K562 (cell line): Measurements from ENCODE around the gene OBSL1. TPM values are rescaled to one million over a fixed set of nuclear protein-coding genes. Genes with fewer than 3 reads are reported as not detected.

ENCODE experiments used
- CBX5 ChIP-seq: IDR thresholded peaks from 2 replicates; pipeline ENCODE4 v1.6.1; 2014; ENCODE audit warnings: low read depth, borderline replicate concordance
- ESRRB ChIP-seq: fragments of 250-450 bp; sonication (Bioruptor Pico); IDR thresholded peaks from 2 replicates; pipeline ENCODE4 v1.5.0; 2020; ENCODE audit warnings: mild to moderate bottlenecking, moderate library complexity, borderline replicate concordance
- FOSL1 ChIP-seq: fragments of 200-800 bp; sonication (Bioruptor generic); conservative IDR thresholded peaks from 2 replicates; pipeline ENCODE4 v1.6.1; 2016; ENCODE audit warnings: missing genetic modification characterization, missing compliant biosample characterization
- GATA2 ChIP-seq: sonication (generic); formaldehyde crosslinking; IDR thresholded peaks from 2 replicates; pipeline ENCODE4 v1.4.0; 2020; ENCODE audit warnings: mild to moderate bottlenecking, missing genetic modification reagents
- GTF2F1 ChIP-seq: IDR thresholded peaks from 2 replicates; pipeline ENCODE4 v1.6.1; 2011; ENCODE audit warnings: low read depth, low read length, improper control_type of control experiment
- HNRNPL ChIP-seq: fragments of 200-400 bp; formaldehyde crosslinking; IDR thresholded peaks from 2 replicates; pipeline ENCODE4 v1.6.1; 2017; ENCODE audit warnings: low read depth, mild to moderate bottlenecking, low read length
- KLF16 ChIP-seq: IDR thresholded peaks from 2 replicates; pipeline ENCODE4 v1.6.1; 2016; ENCODE audit warnings: antibody characterized with exemption
- LCOR ChIP-seq: sonication (generic); formaldehyde crosslinking; IDR thresholded peaks from 2 replicates; pipeline ENCODE4 v1.8.0; 2022; ENCODE audit warnings: mild to moderate bottlenecking, missing genetic modification reagents
- RCOR1 ChIP-seq, 2 experiments: IDR thresholded peaks; 2 replicates each; pipeline ENCODE4 v1.6.1; 2012; ENCODE audit warnings: low read depth in 2 of 2, low read length in 2 of 2, borderline replicate concordance in 1 of 2, improper control_type of control experiment in 1 of 2
- SMAD1 ChIP-seq: fragments of 150-350 bp; IDR thresholded peaks from 2 replicates; pipeline ENCODE4 v1.6.1; 2014; ENCODE audit warnings: low read length, low read depth; ENCODE audit not compliant: partially characterized antibody
- SMARCA4 ChIP-seq: fragments of 450-650 bp; IDR thresholded peaks from 2 replicates; pipeline ENCODE4 v1.6.1; 2016
- TAL1 ChIP-seq: fragments of 450-650 bp; IDR thresholded peaks from 2 replicates; pipeline ENCODE4 v1.6.1; 2016; ENCODE audit warnings: mild to moderate bottlenecking
- TOE1 ChIP-seq, 2 experiments: fragments of 450-650 bp in 1 of 2; sonication (generic) in 1 of 2; formaldehyde crosslinking in 1 of 2; IDR thresholded peaks; 2 replicates each; pipeline versions ENCODE4 v1.7.1 to v1.8.0; 2016 to 2022; ENCODE audit warnings: borderline replicate concordance in 2 of 2, mild to moderate bottlenecking in 2 of 2, antibody characterized with exemption in 1 of 2, inconsistent platforms in 1 of 2, low read depth in 1 of 2, missing genetic modification reagents in 1 of 2, moderate library complexity in 1 of 2
- ZNF766 ChIP-seq: fragments of 200-800 bp; sonication (Bioruptor generic); conservative IDR thresholded peaks from 2 replicates; pipeline ENCODE4 v1.6.1; 2016; ENCODE audit warnings: missing genetic modification characterization, missing compliant biosample characterization
- ZSCAN29 ChIP-seq: fragments of 450-650 bp; IDR thresholded peaks from 2 replicates; pipeline ENCODE4 v1.6.1; 2017
- polyA plus RNA-seq, 8 experiments: library from polyadenylated mRNA; depleted of rRNA in 4 of 8; stranded (reverse) in 5 of 8; unstranded in 3 of 8; fragments of >200 nt; fragmentation: Nextera tagmentation in 2 of 8; fragmentation: Illumina TruSeq in 1 of 8; extraction: Ambion mirVana in 2 of 8; extraction: Trizol in 1 of 8; gene quantifications; 2 replicates each; pipeline versions ENCODE4 v1.2.1 to v1.2.3, GENCODE V29; 2011 to 2014; ENCODE audit warnings: inconsistent platforms in 1 of 8, missing spikeins in 1 of 8
- total RNA-seq, 7 experiments: library from RNA; depleted of rRNA in 6 of 7; stranded (reverse); fragments of >200 nt in 6 of 7; fragmentation: Illumina TruSeq in 2 of 7; extraction: Trizol in 2 of 7; gene quantifications; 2 replicates each; pipeline versions ENCODE4 v1.2.1 to v1.2.3, GENCODE V29; 2011 to 2021; ENCODE audit warnings: low replicate concordance in 1 of 7
- TF ChIP-seq, protein P1 (sequence below), 3 experiments: IDR thresholded peaks in 2 of 3; conservative IDR thresholded peaks in 1 of 3; 2 replicates each; pipeline ENCODE4 v1.5.1; 2011 to 2012; ENCODE audit warnings: low read length in 3 of 3, mild to moderate bottlenecking in 3 of 3, control low read depth in 2 of 3, improper control_type of control experiment in 1 of 3, inconsistent platforms in 1 of 3, low read depth in 1 of 3, mixed read lengths in 1 of 3, moderate library complexity in 1 of 3; ENCODE audit not compliant: insufficient read depth in 2 of 3
- TF ChIP-seq, protein P2 (sequence below), 2 experiments: fragments of 450-650 bp; formaldehyde crosslinking in 1 of 2; IDR thresholded peaks; 2 replicates each; pipeline versions ENCODE4 v1.4.0 to v1.6.1; 2014 to 2020; ENCODE audit warnings: mild to moderate bottlenecking in 2 of 2, borderline replicate concordance in 1 of 2, low read depth in 1 of 2

Gene OBSL1
- total and polyA plus RNA-seq, 9 of the 15 experiments (the other 6 are each of a cell fraction or from before 2014, with no cell fraction given), result 1.2 to 26.6 (median 8.6) TPM

DNA sequence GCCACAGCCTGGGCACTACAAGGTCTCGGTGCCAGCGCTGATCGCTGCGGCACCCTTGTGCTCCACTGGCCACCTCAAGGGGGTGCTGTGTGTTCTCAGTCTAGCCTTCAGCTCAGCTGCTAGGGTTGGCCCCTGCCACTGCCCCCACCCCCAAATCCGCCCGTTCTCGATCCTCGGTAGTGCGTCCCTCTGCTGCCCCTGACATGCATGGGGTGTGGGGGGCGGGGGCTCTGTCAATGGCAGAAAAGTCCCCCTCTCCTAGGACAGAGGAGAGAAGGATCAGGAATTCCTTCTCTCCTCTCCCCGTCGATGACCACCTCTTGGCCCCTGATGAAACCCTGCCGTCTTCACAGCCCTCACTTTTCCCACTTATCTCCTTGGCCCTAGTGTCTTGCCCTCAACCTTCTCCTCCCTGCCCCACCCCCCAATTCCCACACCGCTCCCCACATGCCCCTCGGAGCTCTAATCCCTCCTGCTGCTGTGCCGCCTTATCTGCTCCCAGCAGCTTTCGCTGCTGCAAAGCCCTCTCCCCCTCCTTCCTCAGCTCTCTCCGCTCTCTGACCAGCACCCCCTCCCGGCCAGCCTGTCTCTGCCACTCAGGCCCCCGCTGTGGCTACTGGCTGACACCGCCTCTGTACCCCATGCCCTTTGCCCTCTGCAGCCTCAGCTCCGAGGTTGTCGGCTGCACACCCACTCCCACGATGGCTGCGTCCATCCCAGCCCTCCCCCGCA is 61.4 kb downstream of the OBSL1 start (continued):
- TF ChIP-seq, protein P1, sequence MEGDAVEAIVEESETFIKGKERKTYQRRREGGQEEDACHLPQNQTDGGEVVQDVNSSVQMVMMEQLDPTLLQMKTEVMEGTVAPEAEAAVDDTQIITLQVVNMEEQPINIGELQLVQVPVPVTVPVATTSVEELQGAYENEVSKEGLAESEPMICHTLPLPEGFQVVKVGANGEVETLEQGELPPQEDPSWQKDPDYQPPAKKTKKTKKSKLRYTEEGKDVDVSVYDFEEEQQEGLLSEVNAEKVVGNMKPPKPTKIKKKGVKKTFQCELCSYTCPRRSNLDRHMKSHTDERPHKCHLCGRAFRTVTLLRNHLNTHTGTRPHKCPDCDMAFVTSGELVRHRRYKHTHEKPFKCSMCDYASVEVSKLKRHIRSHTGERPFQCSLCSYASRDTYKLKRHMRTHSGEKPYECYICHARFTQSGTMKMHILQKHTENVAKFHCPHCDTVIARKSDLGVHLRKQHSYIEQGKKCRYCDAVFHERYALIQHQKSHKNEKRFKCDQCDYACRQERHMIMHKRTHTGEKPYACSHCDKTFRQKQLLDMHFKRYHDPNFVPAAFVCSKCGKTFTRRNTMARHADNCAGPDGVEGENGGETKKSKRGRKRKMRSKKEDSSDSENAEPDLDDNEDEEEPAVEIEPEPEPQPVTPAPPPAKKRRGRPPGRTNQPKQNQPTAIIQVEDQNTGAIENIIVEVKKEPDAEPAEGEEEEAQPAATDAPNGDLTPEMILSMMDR (IDR thresholded peaks at IDR 0.05 in 2 of 3, conservative IDR thresholded peaks at IDR 0.05 in 1 of 3; ENCODE audit: insufficient read depth in 2 of 3, low read depth in 1 of 3, low read length in 3 of 3), result peak; percentile 65 to 73 (median 66)
- TF ChIP-seq SMAD1 (peak; percentile 65), RCOR1 (IDR thresholded peaks at IDR 0.05; ENCODE audit: borderline replicate concordance in 1 of 2, low read depth in 2 of 2, low read length in 2 of 2) (peak; percentile 39 to 92; a peak in 3 of 4 replicates), LCOR (peak; percentile 88), GATA2 (CRISPR knock-in tag) (peak; percentile 91), KLF16 (peak; percentile 94), TAL1 (peak; percentile 97), ZNF766 (peak; percentile 63), ZSCAN29 (0 out of 2 replicates have a peak, but pooled peaks have one; percentile 33), GTF2F1 (0 out of 2 replicates have a peak, but pooled peaks have one; percentile 22), FOSL1 (tag) (peak; percentile 49; the same call in 1 of the 2 replicates), HNRNPL (peak; percentile 60; the same call in 1 of the 2 replicates), SMARCA4 (peak; percentile 96), ESRRB (CRISPR knock-in tag) (no peak), CBX5 (peak; percentile 42; the same call in 1 of the 2 replicates), TOE1 (IDR thresholded peaks at IDR 0.05; ENCODE audit: borderline replicate concordance) (peak; percentile 77), TOE1 (CRISPR knock-in tag; IDR thresholded peaks at IDR 0.05; ENCODE audit: borderline replicate concordance, low read depth) (no peak)
- TF ChIP-seq, protein P2, sequence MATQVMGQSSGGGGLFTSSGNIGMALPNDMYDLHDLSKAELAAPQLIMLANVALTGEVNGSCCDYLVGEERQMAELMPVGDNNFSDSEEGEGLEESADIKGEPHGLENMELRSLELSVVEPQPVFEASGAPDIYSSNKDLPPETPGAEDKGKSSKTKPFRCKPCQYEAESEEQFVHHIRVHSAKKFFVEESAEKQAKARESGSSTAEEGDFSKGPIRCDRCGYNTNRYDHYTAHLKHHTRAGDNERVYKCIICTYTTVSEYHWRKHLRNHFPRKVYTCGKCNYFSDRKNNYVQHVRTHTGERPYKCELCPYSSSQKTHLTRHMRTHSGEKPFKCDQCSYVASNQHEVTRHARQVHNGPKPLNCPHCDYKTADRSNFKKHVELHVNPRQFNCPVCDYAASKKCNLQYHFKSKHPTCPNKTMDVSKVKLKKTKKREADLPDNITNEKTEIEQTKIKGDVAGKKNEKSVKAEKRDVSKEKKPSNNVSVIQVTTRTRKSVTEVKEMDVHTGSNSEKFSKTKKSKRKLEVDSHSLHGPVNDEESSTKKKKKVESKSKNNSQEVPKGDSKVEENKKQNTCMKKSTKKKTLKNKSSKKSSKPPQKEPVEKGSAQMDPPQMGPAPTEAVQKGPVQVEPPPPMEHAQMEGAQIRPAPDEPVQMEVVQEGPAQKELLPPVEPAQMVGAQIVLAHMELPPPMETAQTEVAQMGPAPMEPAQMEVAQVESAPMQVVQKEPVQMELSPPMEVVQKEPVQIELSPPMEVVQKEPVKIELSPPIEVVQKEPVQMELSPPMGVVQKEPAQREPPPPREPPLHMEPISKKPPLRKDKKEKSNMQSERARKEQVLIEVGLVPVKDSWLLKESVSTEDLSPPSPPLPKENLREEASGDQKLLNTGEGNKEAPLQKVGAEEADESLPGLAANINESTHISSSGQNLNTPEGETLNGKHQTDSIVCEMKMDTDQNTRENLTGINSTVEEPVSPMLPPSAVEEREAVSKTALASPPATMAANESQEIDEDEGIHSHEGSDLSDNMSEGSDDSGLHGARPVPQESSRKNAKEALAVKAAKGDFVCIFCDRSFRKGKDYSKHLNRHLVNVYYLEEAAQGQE (IDR thresholded peaks at IDR 0.05; ENCODE audit: borderline replicate concordance), result peak; percentile 37
- TF ChIP-seq, protein P2 (CRISPR knock-in tag; IDR thresholded peaks at IDR 0.05; ENCODE audit: low read depth), result 0 out of 2 replicates have a peak, but pooled peaks have one; percentile 47
